GM19463 (cell line): ENCODE results near the gene CDX2.

ENCODE experiments used
- ATAC-seq: cut with Tn5 transposase; IDR thresholded peaks from one replicate; pipeline ENCODE4 v1.9.1; 2021; ENCODE audit warnings: mild to moderate bottlenecking, moderate library complexity; ENCODE audit not compliant: unreplicated experiment

The CDX2 gene

GRCh38 chr13:27979001-27979643 lies 10.0 kb upstream of the CDX2 start:
- no peak for ATAC-seq

GRCh38 chr13:27978301-27978968 lies 9.3 kb upstream of the CDX2 start:
- no peak for ATAC-seq

GRCh38 chr13:27977476-27978300 lies 8.6 kb upstream of the CDX2 start:
- no peak for ATAC-seq

GRCh38 chr13:27976362-27977091 lies 7.4 kb upstream of the CDX2 start:
- no peak for ATAC-seq

GRCh38 chr13:27975564-27976361 lies 6.6 kb upstream of the CDX2 start:
- ATAC-seq: no peak

- ATAC-seq: no peak
Observed at GRCh38 chr13:27973961-27974662, 5.0 kb upstream of the CDX2 start.

GRCh38 chr13:27973291-27973690 lies 4.2 kb upstream of the CDX2 start:
- no peak for ATAC-seq

GRCh38 chr13:27972478-27972820 lies 3.3 kb upstream of the CDX2 start:
- no peak for ATAC-seq

- no peak for ATAC-seq
Observed at GRCh38 chr13:27971776-27972477, 2.8 kb upstream of the CDX2 start.

GRCh38 chr13:27971236-27971645 lies 2.1 kb upstream of the CDX2 start:
- ATAC-seq: no peak

GRCh38 chr13:27970382-27971235 lies 1.5 kb upstream of the CDX2 start:
- no peak for ATAC-seq

- ATAC-seq: no peak
Observed at GRCh38 chr13:27969866-27970229, 733 bp upstream of the CDX2 start.

GRCh38 chr13:27968316-27969081 lies 616 bp downstream of the CDX2 start:
- ATAC-seq: no peak

- ATAC-seq: no peak
Observed at GRCh38 chr13:27967736-27968315, 1.3 kb downstream of the CDX2 start.

GRCh38 chr13:27967203-27967735 lies 1.8 kb downstream of the CDX2 start:
- ATAC-seq: no peak

GRCh38 chr13:27966641-27967202 lies 2.4 kb downstream of the CDX2 start:
- no peak for ATAC-seq
